GM21423 (cell line): ENCODE results near the gene WDFY2.
A peak's percentile ranks its signal among the peaks of the same experiment; 100 is the strongest.

Source experiments
- ATAC-seq: cut with Tn5 transposase; IDR thresholded peaks from one replicate; pipeline ENCODE4 v1.9.1; 2021; ENCODE audit warnings: mild to moderate bottlenecking, moderate library complexity; ENCODE audit not compliant: unreplicated experiment

WDFY2 gene

GRCh38 chr13:51599444-51600176 is 15.3 kb downstream of the WDFY2 start:
- no peak for ATAC-seq

GRCh38 chr13:51600703-51601102 is 16.4 kb downstream of the WDFY2 start:
- ATAC-seq, result no peak

- ATAC-seq, result no peak
Observed at GRCh38 chr13:51601601-51602565, 17.6 kb downstream of the WDFY2 start.

- no peak for ATAC-seq
Observed at GRCh38 chr13:51603716-51604115, 19.5 kb downstream of the WDFY2 start.

- ATAC-seq, result no peak
Observed at GRCh38 chr13:51605698-51606097, 21.4 kb downstream of the WDFY2 start.

GRCh38 chr13:51607165-51607564 is 22.9 kb downstream of the WDFY2 start:
- ATAC-seq, result no peak

GRCh38 chr13:51608857-51609406 is 24.7 kb downstream of the WDFY2 start:
- no peak for ATAC-seq

GRCh38 chr13:51612867-51613266 is 28.6 kb downstream of the WDFY2 start:
- ATAC-seq, result no peak

GRCh38 chr13:51613535-51613934 is 29.3 kb downstream of the WDFY2 start:
- no peak for ATAC-seq

GRCh38 chr13:51614350-51614786 is 30.1 kb downstream of the WDFY2 start:
- ATAC-seq, result peak; percentile 85

GRCh38 chr13:51618626-51619025 is 34.4 kb downstream of the WDFY2 start:
- ATAC-seq, result no peak

- ATAC-seq, result no peak
Observed at GRCh38 chr13:51619614-51620013, 35.4 kb downstream of the WDFY2 start.

- no peak for ATAC-seq
Observed at GRCh38 chr13:51620165-51620983, 36.1 kb downstream of the WDFY2 start.

- no peak for ATAC-seq
Observed at GRCh38 chr13:51621602-51622001, 37.3 kb downstream of the WDFY2 start.

GRCh38 chr13:51623473-51623872 is 39.2 kb downstream of the WDFY2 start:
- ATAC-seq, result no peak

- no peak for ATAC-seq
Observed at GRCh38 chr13:51624207-51624606, 39.9 kb downstream of the WDFY2 start.

GRCh38 chr13:51624695-51625345 is 40.6 kb downstream of the WDFY2 start:
- no peak for ATAC-seq

GRCh38 chr13:51625555-51626345 is 41.5 kb downstream of the WDFY2 start:
- ATAC-seq, result no peak

GRCh38 chr13:51626749-51627148 is 42.5 kb downstream of the WDFY2 start:
- no peak for ATAC-seq
